PFSK-1 (cell line): ENCODE data around the gene SLC16A9.

ENCODE experiments used
- FOXP2 ChIP-seq: optimal IDR thresholded peaks from 2 replicates; pipeline ENCODE3; 2011; ENCODE audit warnings: borderline replicate concordance, control low read depth, inconsistent platforms; ENCODE audit not compliant: insufficient read depth; ENCODE audit errors: extremely low read length, extremely low read depth
- POLR2AphosphoS5 ChIP-seq: IDR thresholded peaks from 2 replicates; pipeline ENCODE4 v1.6.1; 2012; ENCODE audit warnings: low read depth, mild to moderate bottlenecking, control low read depth, low read length, moderate library complexity
- SIN3A ChIP-seq: IDR thresholded peaks from 2 replicates; pipeline ENCODE4 v1.6.1; 2012; ENCODE audit warnings: mild to moderate bottlenecking, low read length, moderate library complexity, borderline replicate concordance; ENCODE audit not compliant: insufficient read depth
- TAF1 ChIP-seq: IDR thresholded peaks from 2 replicates; pipeline ENCODE4 v1.6.1; 2012; ENCODE audit warnings: low read length, control low read depth, borderline replicate concordance; ENCODE audit not compliant: insufficient read depth
- TF ChIP-seq, protein P1 (sequence below), 2 experiments: IDR thresholded peaks; 2 replicates each; pipeline versions ENCODE4 v1.6.1 to v1.8.0; 2011 to 2012; ENCODE audit warnings: low read depth in 2 of 2, low read length in 2 of 2, control low read depth in 1 of 2, inconsistent platforms in 1 of 2, mild to moderate bottlenecking in 1 of 2, moderate library complexity in 1 of 2; ENCODE audit not compliant: insufficient read depth in 1 of 2

SLC16A9 gene

DNA sequence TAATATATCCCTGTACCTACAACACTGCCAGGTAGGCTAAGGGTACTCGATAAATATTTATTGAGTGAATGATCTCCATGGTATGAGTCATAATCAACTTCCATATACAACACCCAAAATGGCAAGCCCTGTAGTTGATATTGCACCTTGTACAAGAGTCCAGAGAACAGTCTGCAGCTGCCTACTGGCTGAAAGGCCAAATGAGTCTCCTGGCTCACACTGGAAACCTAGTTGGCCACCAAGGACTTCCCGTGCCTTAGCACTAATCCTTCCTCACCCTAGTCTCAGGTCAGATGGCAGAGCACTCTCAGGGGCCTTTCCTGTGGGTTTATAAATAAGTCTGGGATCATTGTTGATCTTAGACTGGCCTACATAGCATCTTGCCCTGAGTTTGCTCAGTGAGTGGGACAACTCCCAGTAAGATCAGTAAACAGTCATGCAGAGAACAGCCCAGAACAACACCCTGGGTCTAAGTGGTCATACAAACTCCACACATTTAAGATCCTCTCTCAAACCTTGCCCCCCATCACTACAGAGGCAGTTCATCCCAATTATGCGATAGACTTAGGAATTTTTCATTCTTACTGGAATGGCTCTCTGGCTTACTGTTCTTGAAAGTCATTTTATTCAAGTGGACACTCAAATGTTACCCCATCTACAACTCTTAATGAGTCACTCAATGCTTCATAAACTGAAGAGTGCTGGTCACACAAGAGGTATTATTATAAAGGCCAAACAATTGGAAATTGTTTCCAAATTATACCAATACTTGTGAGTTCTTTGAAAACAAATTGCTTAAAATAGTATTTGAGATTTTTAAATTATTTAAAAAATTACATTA is 14.7 kb upstream of the SLC16A9 start:
- TF ChIP-seq, protein P1, sequence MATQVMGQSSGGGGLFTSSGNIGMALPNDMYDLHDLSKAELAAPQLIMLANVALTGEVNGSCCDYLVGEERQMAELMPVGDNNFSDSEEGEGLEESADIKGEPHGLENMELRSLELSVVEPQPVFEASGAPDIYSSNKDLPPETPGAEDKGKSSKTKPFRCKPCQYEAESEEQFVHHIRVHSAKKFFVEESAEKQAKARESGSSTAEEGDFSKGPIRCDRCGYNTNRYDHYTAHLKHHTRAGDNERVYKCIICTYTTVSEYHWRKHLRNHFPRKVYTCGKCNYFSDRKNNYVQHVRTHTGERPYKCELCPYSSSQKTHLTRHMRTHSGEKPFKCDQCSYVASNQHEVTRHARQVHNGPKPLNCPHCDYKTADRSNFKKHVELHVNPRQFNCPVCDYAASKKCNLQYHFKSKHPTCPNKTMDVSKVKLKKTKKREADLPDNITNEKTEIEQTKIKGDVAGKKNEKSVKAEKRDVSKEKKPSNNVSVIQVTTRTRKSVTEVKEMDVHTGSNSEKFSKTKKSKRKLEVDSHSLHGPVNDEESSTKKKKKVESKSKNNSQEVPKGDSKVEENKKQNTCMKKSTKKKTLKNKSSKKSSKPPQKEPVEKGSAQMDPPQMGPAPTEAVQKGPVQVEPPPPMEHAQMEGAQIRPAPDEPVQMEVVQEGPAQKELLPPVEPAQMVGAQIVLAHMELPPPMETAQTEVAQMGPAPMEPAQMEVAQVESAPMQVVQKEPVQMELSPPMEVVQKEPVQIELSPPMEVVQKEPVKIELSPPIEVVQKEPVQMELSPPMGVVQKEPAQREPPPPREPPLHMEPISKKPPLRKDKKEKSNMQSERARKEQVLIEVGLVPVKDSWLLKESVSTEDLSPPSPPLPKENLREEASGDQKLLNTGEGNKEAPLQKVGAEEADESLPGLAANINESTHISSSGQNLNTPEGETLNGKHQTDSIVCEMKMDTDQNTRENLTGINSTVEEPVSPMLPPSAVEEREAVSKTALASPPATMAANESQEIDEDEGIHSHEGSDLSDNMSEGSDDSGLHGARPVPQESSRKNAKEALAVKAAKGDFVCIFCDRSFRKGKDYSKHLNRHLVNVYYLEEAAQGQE (IDR thresholded peaks at IDR 0.05; ENCODE audit: insufficient read depth in 1 of 2, low read depth in 2 of 2, low read length in 2 of 2), result no peak
- TF ChIP-seq POLR2AphosphoS5 (no peak), TAF1 (no peak), SIN3A (no peak)

DNA sequence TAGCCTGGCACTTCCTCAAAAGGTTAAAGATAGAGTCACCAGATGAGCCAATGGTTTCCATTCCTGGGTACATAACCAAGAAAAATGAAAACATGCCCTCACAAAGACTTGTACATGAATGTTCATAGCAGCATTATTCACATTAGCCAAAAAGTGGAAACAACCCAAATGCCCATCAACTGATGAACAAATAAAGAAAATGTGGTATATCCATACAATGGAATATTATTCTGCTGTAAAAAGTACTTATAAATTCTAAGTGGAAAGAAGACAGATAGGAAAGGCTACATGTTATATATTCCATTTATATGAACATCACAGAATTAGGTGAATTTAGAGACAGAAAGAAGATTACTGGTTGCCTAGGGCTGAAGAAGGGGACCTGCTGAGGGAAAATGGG is 10.7 kb upstream of the SLC16A9 start:
- no peak for TF ChIP-seq FOXP2
- TF ChIP-seq TAF1, result no peak

DNA sequence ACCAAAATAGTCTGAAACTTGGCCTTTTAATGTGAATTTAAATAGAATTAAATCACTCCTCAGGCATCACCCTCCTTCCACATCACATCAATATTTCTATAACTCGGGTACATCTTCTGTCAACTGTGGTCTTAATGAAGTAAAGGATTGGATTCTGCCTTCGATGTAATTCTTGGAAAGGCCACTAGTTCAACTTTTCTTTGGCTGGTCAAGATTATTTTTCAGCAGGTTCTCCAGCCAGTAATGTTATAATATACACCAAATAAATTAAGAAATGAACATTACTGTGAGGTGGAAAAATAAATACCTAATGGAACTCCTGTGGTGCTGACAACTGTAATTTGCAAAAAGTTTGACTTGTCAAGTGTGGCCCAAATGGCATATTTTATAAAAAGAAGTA is 9.7 kb upstream of the SLC16A9 start:
- TF ChIP-seq TAF1 (no peak), POLR2AphosphoS5 (no peak), SIN3A (no peak)

DNA sequence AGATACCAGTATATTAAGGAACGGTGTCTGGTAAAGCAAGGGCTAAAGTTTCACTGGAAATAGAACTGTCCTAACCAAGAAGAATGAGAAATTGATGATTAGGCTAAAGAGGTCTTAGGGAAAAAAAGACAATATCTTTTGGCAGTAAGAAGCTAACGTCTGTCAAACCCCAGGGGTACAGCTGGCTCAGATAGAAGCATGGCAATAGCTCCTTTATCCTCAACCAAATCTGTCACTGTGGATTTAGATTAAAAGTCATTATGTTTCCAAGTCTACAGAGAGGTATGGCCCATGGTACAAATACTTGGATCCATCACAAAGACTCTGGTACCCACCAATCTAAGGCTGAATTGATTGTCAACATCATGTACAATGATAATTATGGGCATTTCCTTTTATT is 8.6 kb upstream of the SLC16A9 start:
- TF ChIP-seq SIN3A, result no peak
- no peak for TF ChIP-seq POLR2AphosphoS5

DNA sequence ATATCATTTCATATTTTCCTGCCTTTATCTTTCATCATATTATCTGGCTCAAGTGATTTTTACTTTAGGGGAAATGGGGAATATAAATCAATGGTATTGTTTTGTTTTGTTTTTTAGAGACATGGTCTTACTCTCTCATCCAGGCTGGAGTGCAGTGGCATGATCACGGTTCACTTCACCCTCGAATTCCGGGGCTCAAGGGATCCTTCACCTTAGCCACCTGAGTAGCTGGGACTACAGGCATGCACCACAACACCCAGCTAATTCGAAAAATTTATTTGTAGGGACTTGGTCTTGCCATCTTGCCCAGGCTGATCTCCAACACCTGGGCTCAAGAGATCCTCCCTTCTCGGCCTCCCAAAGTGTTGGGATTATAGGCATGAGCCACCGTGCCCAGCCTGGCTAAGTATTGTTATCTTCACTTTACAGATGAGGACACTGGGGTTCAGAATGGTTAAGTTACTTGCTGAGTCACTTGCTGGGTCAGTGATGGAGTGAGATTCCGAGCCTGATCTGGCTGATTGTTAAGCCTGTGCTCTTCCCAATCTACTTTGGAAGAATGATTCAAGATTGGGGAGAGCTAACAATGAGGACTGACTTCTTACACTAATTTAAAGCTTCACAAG is 3.7 kb upstream of the SLC16A9 start:
- TF ChIP-seq POLR2AphosphoS5 (no peak), FOXP2 (no peak), SIN3A (no peak), TAF1 (no peak)
- TF ChIP-seq, protein P1 (IDR thresholded peaks at IDR 0.05; ENCODE audit: insufficient read depth in 1 of 2, low read depth in 2 of 2, low read length in 2 of 2), result no peak

DNA sequence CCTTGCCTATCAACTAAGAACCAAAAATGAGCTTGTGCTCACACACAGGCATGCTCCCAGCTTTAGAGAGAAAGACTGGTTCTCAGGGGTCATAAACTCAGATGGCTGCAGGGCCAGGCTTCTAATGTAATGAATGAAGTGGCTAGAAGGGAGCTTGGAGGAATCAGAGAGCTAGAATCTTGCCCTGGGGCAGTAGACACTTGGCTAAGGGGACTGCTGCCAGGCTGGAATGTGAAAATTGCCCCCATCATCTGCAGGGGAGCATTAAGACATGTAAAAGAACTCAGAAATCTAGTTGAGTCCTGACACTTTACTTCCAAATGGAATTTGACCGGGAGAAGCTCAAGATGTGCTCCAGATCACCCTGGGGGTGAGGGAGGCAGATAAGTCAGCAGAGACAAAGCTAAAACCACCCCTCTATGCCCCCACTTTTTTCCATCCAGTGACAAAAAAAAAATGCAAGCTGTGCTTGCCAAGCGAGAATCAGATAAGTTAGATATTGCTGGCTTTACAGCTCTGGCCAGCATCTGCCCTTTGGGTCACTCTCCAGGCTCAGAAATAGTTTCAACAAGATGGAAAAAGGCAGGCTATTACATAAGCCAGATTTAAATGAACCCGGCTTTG is 2.3 kb upstream of the SLC16A9 start:
- no peak for TF ChIP-seq SIN3A
- TF ChIP-seq TAF1, result no peak
- TF ChIP-seq FOXP2, result no peak
- TF ChIP-seq, protein P1 (IDR thresholded peaks at IDR 0.05; ENCODE audit: insufficient read depth in 1 of 2, low read depth in 2 of 2, low read length in 2 of 2), result no peak
- TF ChIP-seq POLR2AphosphoS5, result no peak
